ENCODE measurements around the gene COL4A3.

GRCh38 chr2:227323818-227324217 is 159.4 kb downstream of the COL4A3 start:
- TF ChIP-seq USF2 (IDR thresholded peaks at IDR 0.05) = no peak
- no peak for TF ChIP-seq RCOR1 (IDR thresholded peaks at IDR 0.05; ENCODE audit: low read depth, low read length)
- no peak for TF ChIP-seq CTCF (IDR thresholded peaks at IDR 0.05)
- TF ChIP-seq ESRRA (IDR thresholded peaks at IDR 0.05; ENCODE audit: borderline replicate concordance, low read length) = no peak
- no peak for TF ChIP-seq POLR2A (IDR thresholded peaks at IDR 0.05; ENCODE audit: low read length)
- TF ChIP-seq EHMT2 (IDR thresholded peaks at IDR 0.05; ENCODE audit: low read depth) = no peak
- TF ChIP-seq JUNB (IDR thresholded peaks at IDR 0.05) = no peak
- no peak for TF ChIP-seq CEBPB (IDR thresholded peaks at IDR 0.05)
- no peak for TF ChIP-seq KDM1A (IDR thresholded peaks at IDR 0.05; ENCODE audit: low read depth)
- TF ChIP-seq EP300 (IDR thresholded peaks at IDR 0.05) = no peak
